ENCODE measurements around the gene FOXK1. TPM values are rescaled to one million over a fixed set of nuclear protein-coding genes. Genes with fewer than 3 reads are reported as not detected.

The FOXK1 gene
- total and polyA plus RNA-seq, 2 of the 13 experiments (the other 11 are each of a cell fraction or from before 2014, with no cell fraction given), result 4.6 to 8.8 TPM

DNA sequence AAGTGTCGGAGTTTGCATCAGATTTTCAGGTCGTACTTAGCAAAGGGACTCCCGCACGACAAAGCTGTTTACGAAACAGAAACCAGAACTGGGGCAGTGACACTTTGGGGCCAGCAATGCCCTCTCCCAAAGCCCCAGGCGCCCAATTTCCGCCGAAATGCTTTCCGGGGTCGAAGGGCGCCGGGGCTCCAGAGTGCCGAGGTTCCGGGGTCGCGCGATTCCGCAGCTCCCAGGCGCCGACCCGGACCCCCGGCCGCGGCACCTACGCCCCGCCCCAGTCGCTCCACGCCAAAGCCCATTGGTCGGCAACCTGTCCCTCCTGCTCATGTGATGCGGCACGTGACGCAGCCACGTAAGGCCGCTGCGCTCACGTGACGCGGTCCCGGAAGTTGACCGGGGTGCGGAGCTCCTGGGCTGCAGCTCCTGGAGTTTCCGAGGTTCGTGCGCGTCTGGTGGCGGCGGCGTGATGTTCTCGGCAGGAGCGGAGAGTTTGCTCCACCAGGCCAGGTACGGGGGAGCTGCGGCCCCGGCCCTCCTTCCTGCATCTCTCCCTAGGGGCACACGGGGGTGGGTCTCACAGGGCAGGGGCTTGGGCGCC lies 93.3 kb downstream of the FOXK1 start, which contains the start of gene AP5Z1 (continued):
- TF ChIP-seq, protein P1, sequence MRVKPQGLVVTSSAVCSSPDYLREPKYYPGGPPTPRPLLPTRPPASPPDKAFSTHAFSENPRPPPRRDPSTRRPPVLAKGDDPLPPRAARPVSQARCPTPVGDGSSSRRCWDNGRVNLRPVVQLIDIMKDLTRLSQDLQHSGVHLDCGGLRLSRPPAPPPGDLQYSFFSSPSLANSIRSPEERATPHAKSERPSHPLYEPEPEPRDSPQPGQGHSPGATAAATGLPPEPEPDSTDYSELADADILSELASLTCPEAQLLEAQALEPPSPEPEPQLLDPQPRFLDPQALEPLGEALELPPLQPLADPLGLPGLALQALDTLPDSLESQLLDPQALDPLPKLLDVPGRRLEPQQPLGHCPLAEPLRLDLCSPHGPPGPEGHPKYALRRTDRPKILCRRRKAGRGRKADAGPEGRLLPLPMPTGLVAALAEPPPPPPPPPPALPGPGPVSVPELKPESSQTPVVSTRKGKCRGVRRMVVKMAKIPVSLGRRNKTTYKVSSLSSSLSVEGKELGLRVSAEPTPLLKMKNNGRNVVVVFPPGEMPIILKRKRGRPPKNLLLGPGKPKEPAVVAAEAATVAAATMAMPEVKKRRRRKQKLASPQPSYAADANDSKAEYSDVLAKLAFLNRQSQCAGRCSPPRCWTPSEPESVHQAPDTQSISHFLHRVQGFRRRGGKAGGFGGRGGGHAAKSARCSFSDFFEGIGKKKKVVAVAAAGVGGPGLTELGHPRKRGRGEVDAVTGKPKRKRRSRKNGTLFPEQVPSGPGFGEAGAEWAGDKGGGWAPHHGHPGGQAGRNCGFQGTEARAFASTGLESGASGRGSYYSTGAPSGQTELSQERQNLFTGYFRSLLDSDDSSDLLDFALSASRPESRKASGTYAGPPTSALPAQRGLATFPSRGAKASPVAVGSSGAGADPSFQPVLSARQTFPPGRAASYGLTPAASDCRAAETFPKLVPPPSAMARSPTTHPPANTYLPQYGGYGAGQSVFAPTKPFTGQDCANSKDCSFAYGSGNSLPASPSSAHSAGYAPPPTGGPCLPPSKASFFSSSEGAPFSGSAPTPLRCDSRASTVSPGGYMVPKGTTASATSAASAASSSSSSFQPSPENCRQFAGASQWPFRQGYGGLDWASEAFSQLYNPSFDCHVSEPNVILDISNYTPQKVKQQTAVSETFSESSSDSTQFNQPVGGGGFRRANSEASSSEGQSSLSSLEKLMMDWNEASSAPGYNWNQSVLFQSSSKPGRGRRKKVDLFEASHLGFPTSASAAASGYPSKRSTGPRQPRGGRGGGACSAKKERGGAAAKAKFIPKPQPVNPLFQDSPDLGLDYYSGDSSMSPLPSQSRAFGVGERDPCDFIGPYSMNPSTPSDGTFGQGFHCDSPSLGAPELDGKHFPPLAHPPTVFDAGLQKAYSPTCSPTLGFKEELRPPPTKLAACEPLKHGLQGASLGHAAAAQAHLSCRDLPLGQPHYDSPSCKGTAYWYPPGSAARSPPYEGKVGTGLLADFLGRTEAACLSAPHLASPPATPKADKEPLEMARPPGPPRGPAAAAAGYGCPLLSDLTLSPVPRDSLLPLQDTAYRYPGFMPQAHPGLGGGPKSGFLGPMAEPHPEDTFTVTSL (CRISPR knock-in tag; IDR thresholded peaks at IDR 0.05; ENCODE audit: borderline replicate concordance), result peak; percentile 61; the same call in 1 of the 2 replicates
- peak; percentile 99 for TF ChIP-seq ZNF563 (CRISPR knock-in tag; IDR thresholded peaks at IDR 0.05)
- peak; percentile 83 for TF ChIP-seq ELF3 (CRISPR knock-in tag; IDR thresholded peaks at IDR 0.05)
- TF ChIP-seq, protein P2, sequence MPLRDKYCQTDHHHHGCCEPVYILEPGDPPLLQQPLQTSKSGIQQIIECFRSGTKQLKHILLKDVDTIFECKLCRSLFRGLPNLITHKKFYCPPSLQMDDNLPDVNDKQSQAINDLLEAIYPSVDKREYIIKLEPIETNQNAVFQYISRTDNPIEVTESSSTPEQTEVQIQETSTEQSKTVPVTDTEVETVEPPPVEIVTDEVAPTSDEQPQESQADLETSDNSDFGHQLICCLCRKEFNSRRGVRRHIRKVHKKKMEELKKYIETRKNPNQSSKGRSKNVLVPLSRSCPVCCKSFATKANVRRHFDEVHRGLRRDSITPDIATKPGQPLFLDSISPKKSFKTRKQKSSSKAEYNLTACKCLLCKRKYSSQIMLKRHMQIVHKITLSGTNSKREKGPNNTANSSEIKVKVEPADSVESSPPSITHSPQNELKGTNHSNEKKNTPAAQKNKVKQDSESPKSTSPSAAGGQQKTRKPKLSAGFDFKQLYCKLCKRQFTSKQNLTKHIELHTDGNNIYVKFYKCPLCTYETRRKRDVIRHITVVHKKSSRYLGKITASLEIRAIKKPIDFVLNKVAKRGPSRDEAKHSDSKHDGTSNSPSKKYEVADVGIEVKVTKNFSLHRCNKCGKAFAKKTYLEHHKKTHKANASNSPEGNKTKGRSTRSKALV (CRISPR knock-in tag; IDR thresholded peaks at IDR 0.05), result 0 out of 2 replicates have a peak, but pooled peaks have one; percentile 45
- TF ChIP-seq ZNF251 (CRISPR knock-in tag; IDR thresholded peaks at IDR 0.05), result no peak
- TF ChIP-seq, protein P3, sequence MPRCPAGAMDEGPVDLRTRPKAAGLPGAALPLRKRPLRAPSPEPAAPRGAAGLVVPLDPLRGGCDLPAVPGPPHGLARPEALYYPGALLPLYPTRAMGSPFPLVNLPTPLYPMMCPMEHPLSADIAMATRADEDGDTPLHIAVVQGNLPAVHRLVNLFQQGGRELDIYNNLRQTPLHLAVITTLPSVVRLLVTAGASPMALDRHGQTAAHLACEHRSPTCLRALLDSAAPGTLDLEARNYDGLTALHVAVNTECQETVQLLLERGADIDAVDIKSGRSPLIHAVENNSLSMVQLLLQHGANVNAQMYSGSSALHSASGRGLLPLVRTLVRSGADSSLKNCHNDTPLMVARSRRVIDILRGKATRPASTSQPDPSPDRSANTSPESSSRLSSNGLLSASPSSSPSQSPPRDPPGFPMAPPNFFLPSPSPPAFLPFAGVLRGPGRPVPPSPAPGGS (CRISPR knock-in tag; IDR thresholded peaks at IDR 0.05), result peak; percentile 37; the same call in 1 of the 2 replicates
- peak; percentile 79 for TF ChIP-seq GABPA (IDR thresholded peaks at IDR 0.05; ENCODE audit: low read depth, low read length)
- TF ChIP-seq GABPA (CRISPR knock-in tag; IDR thresholded peaks at IDR 0.05; ENCODE audit: low read depth), result peak; percentile 88
- TF ChIP-seq GPN1 (CRISPR knock-in tag; IDR thresholded peaks at IDR 0.05; ENCODE audit: borderline replicate concordance), result no peak
- TF ChIP-seq GATAD2A (CRISPR knock-in tag; IDR thresholded peaks at IDR 0.05), result no peak
- TF ChIP-seq ZSCAN12 (CRISPR knock-in tag; IDR thresholded peaks at IDR 0.05), result 0 out of 2 replicates have a peak, but pooled peaks have one; percentile 34
- TF ChIP-seq SALL1 (CRISPR knock-in tag; IDR thresholded peaks at IDR 0.05), result peak; percentile 76
- 0 out of 2 replicates have a peak, but pooled peaks have one; percentile 10 for TF ChIP-seq ZNF34 (CRISPR knock-in tag; IDR thresholded peaks at IDR 0.05; ENCODE audit: borderline replicate concordance)
- TF ChIP-seq, protein P4, sequence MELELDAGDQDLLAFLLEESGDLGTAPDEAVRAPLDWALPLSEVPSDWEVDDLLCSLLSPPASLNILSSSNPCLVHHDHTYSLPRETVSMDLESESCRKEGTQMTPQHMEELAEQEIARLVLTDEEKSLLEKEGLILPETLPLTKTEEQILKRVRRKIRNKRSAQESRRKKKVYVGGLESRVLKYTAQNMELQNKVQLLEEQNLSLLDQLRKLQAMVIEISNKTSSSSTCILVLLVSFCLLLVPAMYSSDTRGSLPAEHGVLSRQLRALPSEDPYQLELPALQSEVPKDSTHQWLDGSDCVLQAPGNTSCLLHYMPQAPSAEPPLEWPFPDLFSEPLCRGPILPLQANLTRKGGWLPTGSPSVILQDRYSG (CRISPR knock-in tag; IDR thresholded peaks at IDR 0.05), result 0 out of 2 replicates have a peak, but pooled peaks have one; percentile 47
- TF ChIP-seq, protein P5, sequence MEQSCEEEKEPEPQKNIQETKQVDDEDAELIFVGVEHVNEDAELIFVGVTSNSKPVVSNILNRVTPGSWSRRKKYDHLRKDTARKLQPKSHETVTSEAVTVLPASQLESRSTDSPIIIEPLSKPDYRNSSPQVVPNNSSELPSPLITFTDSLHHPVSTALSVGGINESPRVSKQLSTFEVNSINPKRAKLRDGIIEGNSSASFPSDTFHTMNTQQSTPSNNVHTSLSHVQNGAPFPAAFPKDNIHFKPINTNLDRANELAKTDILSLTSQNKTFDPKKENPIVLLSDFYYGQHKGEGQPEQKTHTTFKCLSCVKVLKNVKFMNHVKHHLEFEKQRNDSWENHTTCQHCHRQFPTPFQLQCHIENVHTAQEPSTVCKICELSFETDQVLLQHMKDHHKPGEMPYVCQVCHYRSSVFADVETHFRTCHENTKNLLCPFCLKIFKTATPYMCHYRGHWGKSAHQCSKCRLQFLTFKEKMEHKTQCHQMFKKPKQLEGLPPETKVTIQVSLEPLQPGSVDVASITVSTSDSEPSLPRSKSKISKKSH (CRISPR knock-in tag; IDR thresholded peaks at IDR 0.05; ENCODE audit: borderline replicate concordance), result 0 out of 2 replicates have a peak, but pooled peaks have one; percentile 69
- no peak for TF ChIP-seq ZNF550 (CRISPR knock-in tag; IDR thresholded peaks at IDR 0.05; ENCODE audit: borderline replicate concordance)

All from HepG2 (cell line).